ENCODE measurements around the gene ABI3. TPM values are rescaled to one million over a fixed set of nuclear protein-coding genes. Genes with fewer than 3 reads are reported as not detected.

Gene ABI3
- total RNA-seq, 1 donor from 2014 or later, result not detected

GRCh38 chr17:49201481-49201927 is 9.0 kb upstream of the ABI3 start:
- H3K27ac ChIP-seq, result no peak overlapping the region
- no peak for TF ChIP-seq EZH2 (IDR thresholded peaks at IDR 0.05)
- TF ChIP-seq, protein P1, sequence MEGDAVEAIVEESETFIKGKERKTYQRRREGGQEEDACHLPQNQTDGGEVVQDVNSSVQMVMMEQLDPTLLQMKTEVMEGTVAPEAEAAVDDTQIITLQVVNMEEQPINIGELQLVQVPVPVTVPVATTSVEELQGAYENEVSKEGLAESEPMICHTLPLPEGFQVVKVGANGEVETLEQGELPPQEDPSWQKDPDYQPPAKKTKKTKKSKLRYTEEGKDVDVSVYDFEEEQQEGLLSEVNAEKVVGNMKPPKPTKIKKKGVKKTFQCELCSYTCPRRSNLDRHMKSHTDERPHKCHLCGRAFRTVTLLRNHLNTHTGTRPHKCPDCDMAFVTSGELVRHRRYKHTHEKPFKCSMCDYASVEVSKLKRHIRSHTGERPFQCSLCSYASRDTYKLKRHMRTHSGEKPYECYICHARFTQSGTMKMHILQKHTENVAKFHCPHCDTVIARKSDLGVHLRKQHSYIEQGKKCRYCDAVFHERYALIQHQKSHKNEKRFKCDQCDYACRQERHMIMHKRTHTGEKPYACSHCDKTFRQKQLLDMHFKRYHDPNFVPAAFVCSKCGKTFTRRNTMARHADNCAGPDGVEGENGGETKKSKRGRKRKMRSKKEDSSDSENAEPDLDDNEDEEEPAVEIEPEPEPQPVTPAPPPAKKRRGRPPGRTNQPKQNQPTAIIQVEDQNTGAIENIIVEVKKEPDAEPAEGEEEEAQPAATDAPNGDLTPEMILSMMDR (IDR thresholded peaks at IDR 0.05), result no peak
- TF ChIP-seq EZH2phosphoT487 (IDR thresholded peaks at IDR 0.05), result no peak
- H3K4me1 ChIP-seq, result no peaks in the 10 kb centered on the region
- no peak overlapping the region for H2AFZ ChIP-seq (replicated peaks)
- H3K4me3 Mint-ChIP-seq, result no peak overlapping the region
- no peak for DNase-seq (ENCODE audit: low spot score)
- H3K4me2 ChIP-seq, result no peak overlapping the region
- H3K79me2 ChIP-seq (ENCODE audit: low read depth), result no peaks in the 10 kb centered on the region
- no peaks in the 10 kb centered on the region for H3K36me3 Mint-ChIP-seq
- no peaks in the 10 kb centered on the region for H3K36me3 ChIP-seq
- H3K9me3 Mint-ChIP-seq, result no peaks in the 10 kb centered on the region
- no peaks in the 10 kb centered on the region for H3F3A ChIP-seq (ENCODE audit: low read depth)
- no peaks in the 10 kb centered on the region for H4K20me1 ChIP-seq (ENCODE audit: low read depth)
- peaks cover 24% of the 10 kb centered on the region for H3K27me3 Mint-ChIP-seq (ENCODE audit: insufficient read depth, low read depth)
- H3K9ac ChIP-seq, result no peak overlapping the region
- H3K9me3 ChIP-seq (ENCODE audit: low read depth), result no peaks in the 10 kb centered on the region
- no peak overlapping the region for H3K4me3 ChIP-seq
- H3K27ac Mint-ChIP-seq, result no peak overlapping the region
- no peaks in the 10 kb centered on the region for H3K27me3 ChIP-seq
- peaks cover 2% of the 10 kb centered on the region for H3K4me1 Mint-ChIP-seq

- no peak overlapping the region for H3K4me3 Mint-ChIP-seq
Observed at GRCh38 chr17:49203796-49204195, 6.7 kb upstream of the ABI3 start.

GRCh38 chr17:49204516-49204915 is 6.0 kb upstream of the ABI3 start:
- Histone ChIP-seq H3K36me3 (no peaks in the 10 kb centered on the region), H3K9me3 (ENCODE audit: low read depth) (no peaks in the 10 kb centered on the region), H3K27ac (no peak overlapping the region), H3K27me3 (no peaks in the 10 kb centered on the region), H2AFZ (replicated peaks) (no peak overlapping the region), H3K4me1 (no peaks in the 10 kb centered on the region), H3K4me2 (no peak overlapping the region), H3K79me2 (ENCODE audit: low read depth) (no peaks in the 10 kb centered on the region), H3K4me3 (no peak overlapping the region), H4K20me1 (ENCODE audit: low read depth) (no peaks in the 10 kb centered on the region), H3F3A (ENCODE audit: low read depth) (no peaks in the 10 kb centered on the region), H3K9ac (no peak overlapping the region)
- H3K4me3 Mint-ChIP-seq, result no peak overlapping the region
- no peak for DNase-seq (ENCODE audit: low spot score)
- peaks cover 21% of the 10 kb centered on the region for H3K27me3 Mint-ChIP-seq (ENCODE audit: insufficient read depth, low read depth)
- no peaks in the 10 kb centered on the region for H3K4me1 Mint-ChIP-seq
- H3K9me3 Mint-ChIP-seq, result no peaks in the 10 kb centered on the region
- no peak overlapping the region for H3K27ac Mint-ChIP-seq
- TF ChIP-seq EZH2 (IDR thresholded peaks at IDR 0.05) (no peak), EZH2phosphoT487 (IDR thresholded peaks at IDR 0.05) (no peak)
- TF ChIP-seq, protein P1 (IDR thresholded peaks at IDR 0.05), result no peak
- no peaks in the 10 kb centered on the region for H3K36me3 Mint-ChIP-seq

More at GRCh38 chr17:49203796-49204195, 6.7 kb upstream of the ABI3 start:
- Histone ChIP-seq H4K20me1 (ENCODE audit: low read depth) (no peaks in the 10 kb centered on the region), H2AFZ (replicated peaks) (no peak overlapping the region), H3K27me3 (no peaks in the 10 kb centered on the region), H3K4me2 (no peak overlapping the region), H3K27ac (no peak overlapping the region), H3K4me3 (no peak overlapping the region), H3K79me2 (ENCODE audit: low read depth) (no peaks in the 10 kb centered on the region), H3K36me3 (no peaks in the 10 kb centered on the region), H3K9ac (no peak overlapping the region), H3K9me3 (ENCODE audit: low read depth) (no peaks in the 10 kb centered on the region), H3K4me1 (no peaks in the 10 kb centered on the region), H3F3A (ENCODE audit: low read depth) (no peaks in the 10 kb centered on the region)
- no peaks in the 10 kb centered on the region for H3K9me3 Mint-ChIP-seq
- no peak for DNase-seq (ENCODE audit: low spot score)
- TF ChIP-seq EZH2 (IDR thresholded peaks at IDR 0.05) (no peak), EZH2phosphoT487 (IDR thresholded peaks at IDR 0.05) (no peak)
- TF ChIP-seq, protein P1 (IDR thresholded peaks at IDR 0.05), result no peak
- peaks cover 21% of the 10 kb centered on the region for H3K27me3 Mint-ChIP-seq (ENCODE audit: insufficient read depth, low read depth)
- H3K27ac Mint-ChIP-seq, result no peak overlapping the region
- H3K36me3 Mint-ChIP-seq, result no peaks in the 10 kb centered on the region
- no peaks in the 10 kb centered on the region for H3K4me1 Mint-ChIP-seq
